PFSK-1 (cell line): Measurements from ENCODE around the gene PALLD.

Experiments
- POLR2AphosphoS5 ChIP-seq: IDR thresholded peaks from 2 replicates; pipeline ENCODE4 v1.6.1; 2012; ENCODE audit warnings: low read depth, mild to moderate bottlenecking, control low read depth, low read length, moderate library complexity
- SIN3A ChIP-seq: IDR thresholded peaks from 2 replicates; pipeline ENCODE4 v1.6.1; 2012; ENCODE audit warnings: mild to moderate bottlenecking, low read length, moderate library complexity, borderline replicate concordance; ENCODE audit not compliant: insufficient read depth
- TAF1 ChIP-seq: IDR thresholded peaks from 2 replicates; pipeline ENCODE4 v1.6.1; 2012; ENCODE audit warnings: low read length, control low read depth, borderline replicate concordance; ENCODE audit not compliant: insufficient read depth
- TF ChIP-seq, protein P1 (sequence below), 2 experiments: IDR thresholded peaks; 2 replicates each; pipeline versions ENCODE4 v1.6.1 to v1.8.0; 2011 to 2012; ENCODE audit warnings: low read depth in 2 of 2, low read length in 2 of 2, control low read depth in 1 of 2, inconsistent platforms in 1 of 2, mild to moderate bottlenecking in 1 of 2, moderate library complexity in 1 of 2; ENCODE audit not compliant: insufficient read depth in 1 of 2

DNA sequence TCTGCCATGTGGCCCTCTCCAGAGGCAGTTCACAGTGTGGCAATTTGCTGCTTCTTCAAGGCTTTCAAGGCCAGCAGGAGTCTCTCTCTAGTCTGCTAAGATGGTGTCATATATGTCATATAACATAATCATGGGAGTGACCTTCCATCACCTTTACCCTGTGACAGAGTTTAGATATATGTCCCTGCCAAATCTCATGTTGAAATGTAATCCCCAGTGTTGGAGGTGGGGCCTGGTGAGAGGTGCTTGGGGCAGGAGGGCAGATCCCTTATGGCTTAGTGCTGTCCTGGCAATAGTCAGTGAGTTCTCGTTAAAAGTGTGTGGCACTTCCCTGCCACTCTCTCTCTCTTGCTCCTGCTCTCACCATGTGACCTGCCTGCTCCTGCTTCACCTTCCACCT is 252.0 kb downstream of the PALLD start:
- no peak for TF ChIP-seq SIN3A
- TF ChIP-seq, protein P1, sequence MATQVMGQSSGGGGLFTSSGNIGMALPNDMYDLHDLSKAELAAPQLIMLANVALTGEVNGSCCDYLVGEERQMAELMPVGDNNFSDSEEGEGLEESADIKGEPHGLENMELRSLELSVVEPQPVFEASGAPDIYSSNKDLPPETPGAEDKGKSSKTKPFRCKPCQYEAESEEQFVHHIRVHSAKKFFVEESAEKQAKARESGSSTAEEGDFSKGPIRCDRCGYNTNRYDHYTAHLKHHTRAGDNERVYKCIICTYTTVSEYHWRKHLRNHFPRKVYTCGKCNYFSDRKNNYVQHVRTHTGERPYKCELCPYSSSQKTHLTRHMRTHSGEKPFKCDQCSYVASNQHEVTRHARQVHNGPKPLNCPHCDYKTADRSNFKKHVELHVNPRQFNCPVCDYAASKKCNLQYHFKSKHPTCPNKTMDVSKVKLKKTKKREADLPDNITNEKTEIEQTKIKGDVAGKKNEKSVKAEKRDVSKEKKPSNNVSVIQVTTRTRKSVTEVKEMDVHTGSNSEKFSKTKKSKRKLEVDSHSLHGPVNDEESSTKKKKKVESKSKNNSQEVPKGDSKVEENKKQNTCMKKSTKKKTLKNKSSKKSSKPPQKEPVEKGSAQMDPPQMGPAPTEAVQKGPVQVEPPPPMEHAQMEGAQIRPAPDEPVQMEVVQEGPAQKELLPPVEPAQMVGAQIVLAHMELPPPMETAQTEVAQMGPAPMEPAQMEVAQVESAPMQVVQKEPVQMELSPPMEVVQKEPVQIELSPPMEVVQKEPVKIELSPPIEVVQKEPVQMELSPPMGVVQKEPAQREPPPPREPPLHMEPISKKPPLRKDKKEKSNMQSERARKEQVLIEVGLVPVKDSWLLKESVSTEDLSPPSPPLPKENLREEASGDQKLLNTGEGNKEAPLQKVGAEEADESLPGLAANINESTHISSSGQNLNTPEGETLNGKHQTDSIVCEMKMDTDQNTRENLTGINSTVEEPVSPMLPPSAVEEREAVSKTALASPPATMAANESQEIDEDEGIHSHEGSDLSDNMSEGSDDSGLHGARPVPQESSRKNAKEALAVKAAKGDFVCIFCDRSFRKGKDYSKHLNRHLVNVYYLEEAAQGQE (IDR thresholded peaks at IDR 0.05; ENCODE audit: insufficient read depth in 1 of 2, low read depth in 2 of 2, low read length in 2 of 2) = no peak
- TF ChIP-seq POLR2AphosphoS5 = no peak
- no peak for TF ChIP-seq TAF1
